ENCODE data around the gene ASTN2.

DNA sequence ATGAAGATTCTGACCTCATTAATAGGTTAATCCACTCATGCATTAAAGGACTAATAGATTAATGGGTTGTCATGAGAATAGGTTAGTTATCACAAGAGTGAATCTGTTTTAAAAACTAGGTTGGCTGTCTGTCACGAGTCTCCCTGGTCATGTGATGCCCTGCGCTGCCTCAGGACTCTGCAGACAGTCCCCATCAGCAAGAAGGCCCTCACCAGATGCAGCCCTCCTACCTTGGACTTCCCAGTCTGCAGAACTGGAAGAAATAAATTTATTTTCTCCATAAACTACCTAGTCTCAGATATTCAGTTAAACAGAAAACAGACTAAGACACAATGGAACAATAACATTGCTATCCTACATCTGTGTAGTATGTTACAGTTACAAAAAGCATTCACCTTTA lies 227.4 kb downstream of the ASTN2 start:
- TF ChIP-seq, protein P1, sequence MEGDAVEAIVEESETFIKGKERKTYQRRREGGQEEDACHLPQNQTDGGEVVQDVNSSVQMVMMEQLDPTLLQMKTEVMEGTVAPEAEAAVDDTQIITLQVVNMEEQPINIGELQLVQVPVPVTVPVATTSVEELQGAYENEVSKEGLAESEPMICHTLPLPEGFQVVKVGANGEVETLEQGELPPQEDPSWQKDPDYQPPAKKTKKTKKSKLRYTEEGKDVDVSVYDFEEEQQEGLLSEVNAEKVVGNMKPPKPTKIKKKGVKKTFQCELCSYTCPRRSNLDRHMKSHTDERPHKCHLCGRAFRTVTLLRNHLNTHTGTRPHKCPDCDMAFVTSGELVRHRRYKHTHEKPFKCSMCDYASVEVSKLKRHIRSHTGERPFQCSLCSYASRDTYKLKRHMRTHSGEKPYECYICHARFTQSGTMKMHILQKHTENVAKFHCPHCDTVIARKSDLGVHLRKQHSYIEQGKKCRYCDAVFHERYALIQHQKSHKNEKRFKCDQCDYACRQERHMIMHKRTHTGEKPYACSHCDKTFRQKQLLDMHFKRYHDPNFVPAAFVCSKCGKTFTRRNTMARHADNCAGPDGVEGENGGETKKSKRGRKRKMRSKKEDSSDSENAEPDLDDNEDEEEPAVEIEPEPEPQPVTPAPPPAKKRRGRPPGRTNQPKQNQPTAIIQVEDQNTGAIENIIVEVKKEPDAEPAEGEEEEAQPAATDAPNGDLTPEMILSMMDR (IDR thresholded peaks at IDR 0.05; ENCODE audit: low read length): no peak
- no peak for TF ChIP-seq EZH2 (IDR thresholded peaks at IDR 0.05; ENCODE audit: borderline replicate concordance, low read length)

Data from OCI-LY1 (cell line).